HG03139 (cell line): ENCODE results near the gene MORF4L1.
"Not testable (repeated sequence)": the region's sequence is repeated elsewhere in the genome, so short reads cannot be mapped to it uniquely, and the experiment has no call there.

Source experiments
- ATAC-seq: cut with Tn5 transposase; IDR thresholded peaks from one replicate; pipeline ENCODE4 v1.9.1; 2021; ENCODE audit not compliant: unreplicated experiment

MORF4L1 gene, protein sequence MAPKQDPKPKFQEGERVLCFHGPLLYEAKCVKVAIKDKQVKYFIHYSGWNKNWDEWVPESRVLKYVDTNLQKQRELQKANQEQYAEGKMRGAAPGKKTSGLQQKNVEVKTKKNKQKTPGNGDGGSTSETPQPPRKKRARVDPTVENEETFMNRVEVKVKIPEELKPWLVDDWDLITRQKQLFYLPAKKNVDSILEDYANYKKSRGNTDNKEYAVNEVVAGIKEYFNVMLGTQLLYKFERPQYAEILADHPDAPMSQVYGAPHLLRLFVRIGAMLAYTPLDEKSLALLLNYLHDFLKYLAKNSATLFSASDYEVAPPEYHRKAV

DNA sequence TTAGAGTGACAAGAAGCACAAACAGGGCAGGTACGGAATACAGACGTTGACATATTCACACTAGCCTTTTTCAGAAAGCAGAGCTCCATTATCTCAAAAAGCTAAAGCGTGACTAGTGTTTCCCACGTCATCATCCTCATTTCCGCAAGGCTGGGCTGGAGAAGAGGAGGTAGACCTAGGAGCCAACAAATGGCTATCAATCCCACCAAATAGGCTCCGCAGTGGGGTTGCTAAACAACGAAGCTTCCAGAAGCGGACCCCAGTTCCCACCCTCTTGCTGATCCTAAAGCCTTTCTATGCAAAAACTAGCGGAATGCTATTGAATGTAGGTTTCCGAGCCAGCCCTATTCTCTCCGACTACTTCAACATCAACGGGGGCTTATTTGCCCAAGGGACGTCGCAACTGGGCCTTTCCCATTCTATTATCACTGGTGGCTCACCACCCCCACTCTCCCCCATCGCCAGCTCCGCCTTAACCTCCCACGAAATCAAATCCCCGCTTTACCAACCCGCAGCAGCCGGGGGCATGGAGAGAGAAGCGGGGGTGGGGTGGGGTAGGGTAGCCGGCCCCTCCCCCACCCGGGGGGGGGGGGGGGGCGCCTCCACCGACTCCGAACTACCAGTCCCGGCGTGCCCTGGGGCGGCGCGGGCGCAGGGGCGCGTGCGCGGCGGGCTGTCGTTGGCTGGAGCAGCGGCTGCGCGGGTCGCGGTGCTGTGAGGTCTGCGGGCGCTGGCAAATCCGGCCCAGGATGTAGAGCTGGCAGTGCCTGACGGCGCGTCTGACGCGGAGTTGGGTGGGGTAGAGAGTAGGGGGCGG, at the start of gene MORF4L1:
TSS of gene MORF4L1 (plus strand) at position 736 of the 817 bp plus-strand sequence. CDS start 128 bp downstream, outside the sequence.
- peak; percentile 83 for ATAC-seq

DNA sequence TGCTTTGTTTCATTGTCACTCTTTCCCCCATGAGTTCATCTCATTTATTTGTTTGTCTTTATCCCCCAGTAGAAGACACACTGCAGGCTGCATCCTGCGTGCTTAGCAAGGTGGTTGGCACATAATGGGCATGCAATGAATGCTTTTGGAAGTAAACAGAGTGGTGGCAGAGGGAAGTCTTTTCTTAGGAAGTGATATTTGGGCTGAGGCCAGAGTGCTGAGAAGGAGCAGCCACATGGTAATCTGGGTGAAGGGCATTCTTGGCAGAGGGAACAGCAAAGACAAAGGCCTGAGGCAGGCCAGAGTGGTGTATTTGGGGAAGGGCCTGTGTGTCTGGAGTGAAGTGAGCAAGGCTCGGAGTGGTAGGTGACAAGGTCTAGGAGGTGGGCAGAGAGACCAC, 43.8 kb upstream of the MORF4L1 start:
- ATAC-seq = no peak

DNA sequence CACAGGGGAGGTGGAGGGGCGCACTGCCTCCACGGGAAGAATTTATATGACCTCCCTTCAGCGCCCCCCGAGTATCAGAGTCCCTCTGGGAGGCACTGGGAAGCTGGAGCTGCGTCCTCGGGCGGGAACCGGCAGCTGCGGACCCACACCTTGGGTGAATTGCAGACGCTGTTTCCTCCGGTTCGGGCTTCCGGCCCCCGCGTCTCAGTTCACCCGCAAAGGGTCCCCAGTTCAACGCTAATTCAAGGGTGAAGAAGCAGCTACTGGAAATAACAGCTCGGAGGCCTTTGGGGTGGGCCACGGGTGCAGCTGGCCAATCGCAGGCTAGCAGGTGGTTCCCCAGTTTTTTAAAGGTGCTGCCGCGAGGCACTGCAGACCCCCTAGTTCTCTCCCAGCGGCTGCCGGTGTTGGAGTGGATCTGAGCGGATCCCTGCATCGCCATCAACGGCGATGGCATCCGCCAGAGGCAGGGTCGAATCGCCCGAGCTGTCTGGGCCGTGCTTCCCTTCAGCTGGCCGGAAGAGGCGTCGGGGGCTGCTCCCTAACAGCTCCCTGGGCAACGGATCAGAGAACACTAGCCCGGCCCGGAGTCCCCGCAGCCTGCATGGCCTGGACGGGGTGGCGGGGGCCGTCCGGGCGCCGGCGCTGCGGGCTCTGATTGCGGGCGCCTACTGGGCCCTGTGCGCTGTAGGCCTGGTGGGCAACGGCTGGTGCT, 42.0 kb upstream of the MORF4L1 start:
- ATAC-seq = no peak

DNA sequence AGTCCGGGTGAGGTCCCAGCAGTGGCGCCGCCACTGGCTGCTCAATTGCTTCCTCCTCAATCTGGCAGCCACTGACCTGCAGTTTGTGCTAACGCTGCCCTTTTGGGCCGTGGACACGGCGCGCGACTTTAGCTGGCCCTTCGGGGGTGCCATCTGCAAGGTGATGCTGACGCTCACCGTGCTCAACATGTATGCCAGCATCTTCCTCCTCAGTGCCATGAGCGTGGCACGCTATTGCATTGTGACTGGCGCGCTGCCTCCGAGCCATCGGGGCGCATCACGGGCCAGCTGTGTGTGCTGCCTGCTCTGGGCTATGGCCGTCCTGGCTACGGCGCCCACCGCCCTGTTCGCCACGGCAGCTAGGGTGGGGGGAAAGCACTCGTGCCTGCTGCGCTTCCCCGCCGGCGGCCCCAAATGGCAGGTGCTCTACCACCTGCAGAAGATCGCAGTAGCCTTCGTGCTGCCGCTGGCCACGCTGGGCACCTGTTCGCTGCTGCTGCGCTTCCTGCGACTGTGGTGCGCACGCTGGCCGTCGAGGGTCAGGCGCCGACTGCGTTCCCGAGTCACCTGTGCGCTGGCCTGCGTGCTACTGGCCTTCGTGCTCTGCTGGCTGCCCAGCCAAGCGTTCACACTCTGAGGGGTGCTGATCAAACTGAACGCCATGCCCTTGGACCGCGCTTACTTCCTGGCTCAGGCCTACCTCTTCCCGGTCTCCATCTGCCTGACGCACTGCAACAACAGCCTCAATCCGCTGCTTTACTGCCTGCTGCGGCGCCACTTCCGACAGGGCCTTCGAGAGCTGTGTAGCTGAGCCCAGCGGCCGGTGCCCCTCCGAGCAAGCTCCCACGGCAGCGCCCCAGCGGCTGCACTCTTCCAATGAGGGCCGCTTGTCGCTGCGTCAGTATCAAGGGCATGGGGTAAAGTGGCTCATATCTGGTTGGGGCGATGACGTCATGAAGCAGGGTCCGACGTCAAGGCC, 41.2 kb upstream of the MORF4L1 start:
- ATAC-seq = no peak

DNA sequence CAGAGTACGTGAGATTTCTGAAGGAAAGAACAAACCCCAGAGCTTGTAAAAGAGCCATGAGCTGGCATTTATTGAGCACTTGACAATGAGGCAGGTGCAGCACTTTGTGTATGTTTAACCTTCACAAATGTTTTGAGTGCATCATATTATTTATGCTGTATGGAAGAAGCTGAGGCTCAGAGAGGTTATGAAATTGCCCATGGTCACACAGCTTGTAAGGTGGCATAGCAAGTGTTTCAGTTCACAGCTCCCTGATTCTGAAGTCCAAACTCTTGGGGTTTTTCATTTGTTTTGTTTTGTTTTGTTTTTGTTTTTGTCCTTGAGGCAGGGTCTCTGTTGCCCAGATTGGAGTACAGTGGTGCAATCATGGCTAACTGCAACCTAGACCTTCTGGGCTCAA, 36.4 kb upstream of the MORF4L1 start:
- ATAC-seq = no peak

DNA sequence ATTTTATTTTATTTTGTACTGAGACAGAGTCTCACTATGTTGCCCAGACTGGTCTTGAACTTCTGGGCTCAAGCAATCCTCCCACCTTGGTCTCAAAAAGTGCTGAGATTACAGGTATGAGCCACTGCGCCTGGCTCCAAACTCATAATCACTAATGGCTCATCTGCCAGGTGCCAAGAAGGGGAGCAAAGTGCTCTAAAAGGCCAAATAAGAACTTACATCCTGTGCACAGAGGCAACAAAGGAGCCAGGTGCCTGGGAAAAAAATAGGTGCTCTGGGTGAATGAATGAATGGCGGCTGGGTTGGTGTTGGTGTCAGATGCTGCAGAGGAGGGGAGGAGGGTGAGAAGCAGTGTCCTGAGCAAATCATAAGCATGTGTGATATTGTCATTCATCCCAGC, 35.6 kb upstream of the MORF4L1 start:
- ATAC-seq = no peak

DNA sequence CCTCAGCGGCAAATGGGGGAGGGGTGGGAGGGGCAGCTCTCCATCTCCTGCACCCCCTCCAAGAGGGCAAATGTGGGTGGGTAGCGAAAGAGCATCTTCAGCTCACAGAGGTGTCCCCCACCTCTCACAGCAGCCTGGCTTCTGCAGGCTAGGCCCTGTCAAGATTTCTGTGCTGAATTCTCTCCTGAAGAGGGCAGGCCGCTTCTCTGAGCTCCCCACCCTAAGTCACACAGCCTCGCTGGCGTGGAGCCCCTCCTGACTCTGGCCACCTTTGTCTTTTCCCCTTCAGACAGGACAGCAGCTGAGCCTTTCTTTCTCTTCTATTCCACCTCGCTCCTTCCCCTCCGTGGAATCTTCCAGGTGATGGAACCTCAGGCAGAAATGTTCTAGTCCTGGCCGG, 35.1 kb upstream of the MORF4L1 start:
- ATAC-seq = no peak

DNA sequence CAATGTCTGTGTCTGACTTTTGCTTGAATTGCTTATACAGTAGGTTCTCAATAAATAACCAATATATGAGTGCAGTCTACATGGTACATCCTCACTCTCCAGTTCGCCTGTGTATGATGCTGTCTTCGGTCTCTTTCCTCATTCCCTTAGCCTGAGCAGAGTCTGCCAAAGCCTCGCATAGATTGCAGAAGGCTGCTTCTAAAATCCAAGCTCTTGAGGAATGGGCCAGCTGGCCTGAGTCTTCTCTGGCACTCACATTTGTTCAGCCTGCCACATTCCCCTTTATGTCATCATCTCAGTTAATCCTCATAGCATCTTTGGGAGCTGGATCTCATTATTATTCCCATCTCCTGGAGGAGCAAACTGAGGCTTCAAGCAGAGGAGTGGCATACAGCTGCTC, 34.2 kb upstream of the MORF4L1 start:
- no peak for ATAC-seq

DNA sequence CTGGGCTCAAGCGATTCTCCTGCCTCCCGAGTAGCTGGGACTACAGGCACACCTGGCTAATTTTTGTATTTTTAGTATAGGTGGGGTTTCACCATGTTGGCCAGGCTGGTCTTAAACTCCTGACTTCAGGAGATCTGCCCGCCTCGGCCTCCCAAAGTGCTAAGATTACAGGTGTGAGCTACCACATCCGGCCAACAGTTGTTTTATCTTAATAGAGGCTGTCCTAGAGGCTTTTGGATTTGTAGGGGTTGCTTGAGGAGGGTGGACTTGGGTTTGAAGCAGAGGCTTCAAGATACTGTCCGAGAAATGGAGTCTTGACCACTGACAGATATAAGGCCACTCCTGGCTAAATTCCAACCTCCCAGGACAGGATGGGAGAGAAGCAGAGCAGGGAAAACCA, 33.5 kb upstream of the MORF4L1 start:
- not testable (repeated sequence) for ATAC-seq

DNA sequence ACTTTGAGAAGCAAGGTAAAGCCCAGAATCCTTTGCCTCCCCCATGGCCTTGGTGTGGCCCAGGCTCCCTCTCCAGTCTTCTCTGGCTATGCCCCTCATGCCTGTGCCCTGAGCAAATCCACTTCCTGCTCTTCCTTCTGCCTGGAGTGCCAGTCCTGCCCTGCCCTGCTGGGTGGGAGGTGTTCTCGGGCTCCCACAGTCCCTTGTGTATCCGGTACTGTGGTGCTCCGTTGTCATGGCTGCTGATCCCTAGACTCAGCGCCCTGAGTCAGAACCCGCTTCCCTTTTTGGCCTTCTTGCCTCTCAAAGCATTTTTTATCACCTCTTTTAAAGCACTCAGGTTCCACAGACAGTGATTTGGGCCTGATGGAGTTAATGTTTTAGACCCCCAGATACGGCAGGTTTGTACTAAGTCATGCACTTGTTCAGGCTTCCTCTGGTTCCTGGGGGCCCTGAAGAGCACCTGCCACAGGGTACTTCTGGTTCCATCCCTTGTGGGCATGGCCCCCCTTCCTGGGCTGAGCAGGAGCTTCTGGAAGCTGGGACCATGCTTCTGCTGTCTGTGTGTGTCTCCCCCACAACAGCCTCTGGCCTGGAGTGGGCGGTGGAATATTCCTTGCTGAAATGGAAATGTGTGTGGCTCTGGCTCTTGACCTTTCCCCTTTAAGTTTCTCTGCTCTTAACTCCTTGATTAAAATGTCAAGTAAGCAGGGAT, 31.9 kb upstream of the MORF4L1 start:
- ATAC-seq = no peak

DNA sequence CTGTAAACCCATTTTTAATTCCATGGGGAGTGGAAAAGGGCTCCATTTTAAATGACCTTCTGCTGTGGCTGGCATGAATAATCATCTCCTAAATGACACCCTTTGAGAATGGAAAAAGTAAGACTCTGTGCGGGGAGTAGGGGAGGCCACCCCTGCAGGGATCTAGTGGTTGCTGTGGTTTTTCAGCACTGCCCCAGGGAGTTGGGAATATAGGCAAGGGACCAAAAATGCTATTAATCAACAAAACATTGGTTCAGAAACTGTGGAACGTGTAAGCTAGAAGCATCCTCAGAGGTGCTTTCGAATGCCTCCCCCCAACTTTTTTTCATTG, 31.3 kb upstream of the MORF4L1 start:
- no peak for ATAC-seq

DNA sequence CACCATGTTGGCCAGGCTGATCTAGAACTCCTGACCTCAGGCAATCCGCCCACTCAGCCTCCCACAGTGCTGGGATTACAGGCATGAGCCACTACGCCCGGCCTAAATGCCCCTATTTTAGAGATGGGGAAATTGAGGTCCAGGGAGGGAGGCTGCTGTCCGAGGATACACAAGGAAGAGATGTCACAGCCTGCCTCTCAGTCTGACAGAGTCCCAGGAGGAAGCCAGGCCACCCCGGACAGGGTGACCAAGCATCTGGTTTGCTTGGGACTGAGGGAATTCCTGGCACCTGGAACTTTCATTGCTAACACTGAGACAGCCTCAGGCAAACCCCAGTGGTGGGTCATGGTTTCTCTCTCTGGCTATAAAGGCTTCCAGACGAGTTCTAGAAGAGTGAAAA, 30.8 kb upstream of the MORF4L1 start:
- ATAC-seq = no peak

DNA sequence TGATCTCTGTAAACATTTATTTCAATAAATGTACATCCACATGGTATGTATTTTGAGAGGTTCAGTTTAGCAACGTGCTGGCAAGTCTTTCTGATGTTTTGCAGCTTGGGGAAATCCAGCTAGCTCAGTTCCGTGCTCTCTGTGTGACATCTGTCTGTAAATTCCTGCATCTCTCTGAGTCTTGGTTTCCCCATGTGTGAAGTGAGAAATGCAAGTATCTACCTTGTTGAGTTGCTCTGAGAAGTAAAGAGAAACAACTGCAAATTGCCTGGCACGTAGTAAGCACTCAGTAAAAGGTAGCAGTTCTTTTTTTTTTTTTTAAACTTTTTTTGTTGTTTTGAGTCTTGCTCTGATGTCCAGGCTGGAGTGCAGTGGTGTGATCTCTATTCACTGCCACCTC, 30.2 kb upstream of the MORF4L1 start:
- ATAC-seq = no peak

DNA sequence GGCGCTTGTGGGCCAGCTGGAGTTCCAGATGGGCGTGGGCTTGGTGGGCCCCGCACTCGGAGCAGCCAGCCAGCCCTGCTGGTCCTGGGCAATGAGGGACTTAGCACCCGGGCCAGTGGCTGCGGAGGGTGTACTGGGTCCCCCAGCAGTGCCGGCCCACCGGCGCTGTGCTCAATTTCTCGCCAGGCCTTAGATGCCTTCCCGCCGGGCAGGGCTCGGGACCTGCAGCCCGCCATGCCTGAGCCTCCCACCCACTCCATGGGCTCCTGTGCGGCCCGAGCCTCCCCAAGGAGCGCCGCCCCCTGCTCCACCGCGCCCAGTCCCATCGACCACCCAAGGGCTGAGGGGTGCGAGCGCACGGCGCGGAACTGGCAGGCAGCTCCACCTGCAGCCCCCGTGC, 25.8 kb upstream of the MORF4L1 start:
- ATAC-seq = not testable (repeated sequence)

DNA sequence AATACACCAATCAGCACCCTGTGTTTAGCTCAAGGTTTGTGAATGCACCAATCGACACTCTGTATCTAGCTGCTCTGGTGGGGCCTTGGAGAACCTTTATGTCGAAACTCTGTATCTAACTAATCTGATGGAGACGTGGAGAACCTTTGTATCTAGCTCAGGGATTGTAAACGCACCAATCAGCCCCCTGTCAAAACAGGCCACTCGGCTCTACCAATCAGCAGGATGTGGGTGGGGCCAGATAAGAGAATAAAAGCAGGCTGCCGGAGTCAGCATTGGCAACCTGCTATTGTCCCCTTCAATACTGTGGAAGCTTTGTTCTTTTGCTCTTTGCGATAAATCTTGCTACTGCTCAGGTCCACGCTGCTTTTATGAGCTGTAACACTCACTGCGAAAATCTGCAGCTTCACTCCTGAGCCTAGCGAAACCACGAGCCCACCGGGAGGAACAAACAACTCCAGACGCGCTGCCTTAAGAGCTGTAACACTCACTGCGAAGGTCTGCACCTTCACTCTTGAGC, 25.2 kb upstream of the MORF4L1 start:
- not testable (repeated sequence) for ATAC-seq

DNA sequence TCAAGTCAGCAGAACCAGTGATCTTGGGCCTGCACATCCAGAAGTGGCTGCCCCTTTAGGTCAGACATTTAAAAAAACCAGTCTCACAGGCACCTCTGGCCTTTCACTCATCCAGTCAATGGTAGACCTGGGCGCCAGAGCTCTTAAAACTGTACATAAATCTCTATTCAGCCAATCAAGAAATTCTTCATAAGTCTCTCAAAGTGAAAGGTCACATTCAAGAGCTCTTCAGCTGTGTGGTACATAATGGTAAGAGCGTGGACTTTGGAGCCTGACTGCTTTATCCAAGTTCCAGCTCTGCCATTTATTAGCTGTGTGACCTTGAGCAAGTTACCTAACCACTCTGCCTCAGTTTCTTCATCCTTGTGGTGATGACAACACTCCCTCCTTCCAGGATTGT, 22.3 kb upstream of the MORF4L1 start:
- no peak for ATAC-seq

DNA sequence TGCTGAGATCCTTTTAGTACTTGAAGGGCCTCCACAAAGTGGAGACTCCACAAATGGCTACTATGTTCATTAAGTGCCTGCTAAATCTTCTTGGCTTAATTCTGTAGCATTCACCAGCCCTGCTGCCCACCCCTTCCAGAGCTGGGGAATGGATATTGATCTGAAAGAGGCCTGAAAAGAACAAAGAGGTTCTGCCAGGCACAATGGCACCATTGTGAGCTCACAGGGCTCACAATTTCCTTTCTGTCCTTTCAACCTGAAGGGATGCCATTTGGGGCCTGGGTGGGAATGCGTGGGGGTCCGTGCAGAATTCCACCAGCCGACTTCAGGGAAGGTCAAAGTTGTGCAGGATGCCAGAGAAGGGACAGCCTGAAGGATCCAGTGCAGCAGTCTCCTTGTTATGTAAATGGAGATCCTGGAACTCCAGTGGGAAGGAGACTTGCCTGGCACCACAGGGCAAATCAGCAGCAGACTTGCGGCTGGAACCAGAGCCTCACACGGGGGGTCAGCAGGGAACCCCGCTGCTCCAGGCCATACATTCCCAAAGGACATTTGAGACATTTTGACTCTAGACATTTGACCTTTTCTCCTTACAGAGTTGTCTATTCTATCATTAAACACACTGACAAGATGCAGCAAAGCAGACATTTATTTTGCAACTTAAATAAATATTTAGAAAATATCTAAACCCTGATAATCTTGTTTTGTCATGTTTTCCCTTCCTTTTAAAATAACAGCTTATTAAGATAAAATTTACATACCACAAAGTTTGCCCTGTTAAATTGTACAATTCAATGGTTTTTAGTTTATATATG, 21.5 kb upstream of the MORF4L1 start:
- ATAC-seq = no peak

DNA sequence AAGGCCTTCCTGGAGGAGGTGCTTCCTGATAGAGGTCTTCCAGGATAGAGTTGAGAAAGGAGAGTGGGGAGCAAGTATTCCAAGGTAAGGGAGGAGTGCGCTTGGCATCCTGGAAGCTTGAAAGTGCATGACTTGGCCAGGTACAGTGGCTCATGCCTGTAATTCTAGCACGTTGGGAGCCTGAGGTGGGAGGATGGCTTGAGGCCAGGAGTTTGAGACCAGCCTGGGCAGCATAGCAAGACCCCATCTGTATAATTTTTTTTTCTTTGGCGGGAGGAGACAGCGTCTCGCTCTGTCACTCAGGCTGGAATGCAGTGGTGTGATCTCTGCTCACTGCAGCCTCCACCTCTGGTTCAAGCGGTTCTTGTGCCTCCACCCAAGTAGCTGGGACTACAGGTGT, 19.2 kb upstream of the MORF4L1 start:
- no peak for ATAC-seq

DNA sequence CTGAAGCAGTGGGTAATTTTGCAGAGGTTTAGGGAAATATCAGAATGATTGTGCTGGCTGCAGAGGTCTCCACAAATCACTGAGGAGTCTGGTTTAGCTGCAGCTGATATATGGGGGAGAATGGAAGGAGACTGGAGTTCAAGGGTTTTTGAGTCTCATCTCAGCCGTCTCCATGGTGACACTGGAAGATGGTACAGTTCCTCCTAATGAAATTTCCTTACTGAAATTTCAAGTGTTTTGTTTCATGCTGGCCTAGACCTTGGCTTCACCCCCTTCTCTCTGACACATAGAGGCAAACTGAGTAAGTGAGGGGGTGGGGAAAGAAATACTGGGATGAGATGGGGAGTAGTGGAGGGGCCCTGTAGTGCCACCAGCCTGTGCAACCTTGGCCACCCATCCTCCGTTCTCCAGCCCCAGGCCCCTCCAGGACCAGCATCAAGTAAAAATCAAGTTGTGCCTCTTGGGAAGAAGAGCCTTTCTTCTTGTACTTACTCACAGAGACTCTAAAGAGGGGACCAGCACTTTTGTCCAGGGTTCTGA, 17.8 kb upstream of the MORF4L1 start:
- ATAC-seq = no peak
